NB4 (cell line): ENCODE measurements around the gene FCMR.

ENCODE experiments used
- POLR2A ChIP-seq: IDR thresholded peaks from 2 replicates; pipeline ENCODE4 v1.6.1; 2011; ENCODE audit warnings: mild to moderate bottlenecking; ENCODE audit not compliant: insufficient read length; ENCODE audit errors: extremely low read depth
- TF ChIP-seq, protein P1 (sequence below): IDR thresholded peaks from one replicate; pipeline ENCODE4 v1.5.1; 2012; ENCODE audit warnings: low read depth, low read length

DNA sequence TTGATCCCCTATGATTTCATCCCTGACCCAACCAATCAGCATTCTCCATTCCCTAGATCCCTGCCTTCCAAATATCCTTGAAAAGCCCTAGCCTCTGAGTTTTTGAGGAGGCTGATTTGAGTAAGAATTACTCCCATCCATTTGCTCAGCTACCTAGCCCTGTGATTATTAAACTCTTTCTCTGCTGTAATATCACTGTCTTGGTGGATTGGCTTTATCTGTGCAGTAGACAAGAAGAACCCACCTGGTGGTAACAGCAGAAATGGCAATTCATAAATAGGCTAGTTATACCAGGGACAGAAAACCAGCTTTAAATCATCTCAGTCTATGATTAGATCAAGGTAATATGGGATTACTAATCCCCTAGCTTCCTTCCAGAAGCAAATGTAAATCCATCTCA, 43.3 kb downstream of the FCMR start:
- TF ChIP-seq, protein P1, sequence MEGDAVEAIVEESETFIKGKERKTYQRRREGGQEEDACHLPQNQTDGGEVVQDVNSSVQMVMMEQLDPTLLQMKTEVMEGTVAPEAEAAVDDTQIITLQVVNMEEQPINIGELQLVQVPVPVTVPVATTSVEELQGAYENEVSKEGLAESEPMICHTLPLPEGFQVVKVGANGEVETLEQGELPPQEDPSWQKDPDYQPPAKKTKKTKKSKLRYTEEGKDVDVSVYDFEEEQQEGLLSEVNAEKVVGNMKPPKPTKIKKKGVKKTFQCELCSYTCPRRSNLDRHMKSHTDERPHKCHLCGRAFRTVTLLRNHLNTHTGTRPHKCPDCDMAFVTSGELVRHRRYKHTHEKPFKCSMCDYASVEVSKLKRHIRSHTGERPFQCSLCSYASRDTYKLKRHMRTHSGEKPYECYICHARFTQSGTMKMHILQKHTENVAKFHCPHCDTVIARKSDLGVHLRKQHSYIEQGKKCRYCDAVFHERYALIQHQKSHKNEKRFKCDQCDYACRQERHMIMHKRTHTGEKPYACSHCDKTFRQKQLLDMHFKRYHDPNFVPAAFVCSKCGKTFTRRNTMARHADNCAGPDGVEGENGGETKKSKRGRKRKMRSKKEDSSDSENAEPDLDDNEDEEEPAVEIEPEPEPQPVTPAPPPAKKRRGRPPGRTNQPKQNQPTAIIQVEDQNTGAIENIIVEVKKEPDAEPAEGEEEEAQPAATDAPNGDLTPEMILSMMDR = peak; percentile 30
- TF ChIP-seq POLR2A = no peak
